ENCODE data around the gene PRF1. TPM values are rescaled to one million over a fixed set of nuclear protein-coding genes. Genes with fewer than 3 reads are reported as not detected.

Gene PRF1
- polyA plus RNA-seq, 1 donor from 2014 or later = 24.3 TPM

- H3K27ac Mint-ChIP-seq = no peak overlapping the region
- peaks cover 0 to 6% (median 4%) of the 10 kb centered on the region in 3 donors for H3K4me1 Mint-ChIP-seq
- no peak overlapping the region for H3K4me3 Mint-ChIP-seq
- no peaks in the 10 kb centered on the region for H3K9me3 Mint-ChIP-seq
- peaks cover 21% of the 10 kb centered on the region for H3K27me3 Mint-ChIP-seq
- no peaks in the 10 kb centered on the region for H3K36me3 Mint-ChIP-seq
Observed at GRCh38 chr10:70592746-70593512, 9.6 kb downstream of the PRF1 start.

DNA sequence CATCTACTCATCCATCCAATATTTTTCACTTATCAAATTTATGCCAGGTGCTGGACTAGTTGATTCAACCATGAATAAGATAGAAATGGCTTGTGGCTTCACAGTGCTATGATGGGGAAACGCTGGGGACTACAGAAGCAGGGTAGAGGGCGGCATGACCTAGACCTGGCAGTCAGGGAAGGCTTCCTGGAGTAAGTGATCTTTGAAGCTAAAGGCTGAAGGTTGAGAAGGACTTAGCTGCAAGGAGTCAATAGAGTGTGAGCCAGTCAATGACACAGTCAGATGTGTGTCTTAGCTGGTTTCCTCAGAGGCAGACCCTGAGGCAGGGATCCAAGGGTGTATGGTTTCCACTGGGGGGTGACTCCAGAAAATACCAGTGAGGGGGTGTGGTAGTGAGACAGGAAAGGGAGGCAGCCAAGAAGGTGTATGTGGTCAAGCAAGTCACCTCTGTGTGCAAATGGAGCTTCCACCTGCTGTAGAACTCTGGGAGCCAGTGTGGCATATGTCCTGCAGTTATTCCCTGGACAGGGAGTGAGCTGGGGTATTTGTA, 10.3 kb downstream of the PRF1 start:
- peaks cover 21% of the 10 kb centered on the region for H3K27me3 Mint-ChIP-seq
- peaks cover 0 to 6% (median 4%) of the 10 kb centered on the region in 3 donors for H3K4me1 Mint-ChIP-seq
- H3K4me3 Mint-ChIP-seq = peak overlapping the region in 1 of 4 donors; percentile 10
- no peak overlapping the region for H3K27ac Mint-ChIP-seq
- no peaks in the 10 kb centered on the region for H3K9me3 Mint-ChIP-seq
- H3K36me3 Mint-ChIP-seq = no peaks in the 10 kb centered on the region

GRCh38 chr10:70590655-70591416, 11.7 kb downstream of the PRF1 start:
- Mint-ChIP-seq H3K36me3 (no peaks in the 10 kb centered on the region), H3K27ac (no peak overlapping the region), H3K4me1 (peaks cover 0 to 6% (median 4%) of the 10 kb centered on the region in 3 donors), H3K27me3 (peaks cover 21% of the 10 kb centered on the region), H3K4me3 (no peak overlapping the region), H3K9me3 (no peaks in the 10 kb centered on the region)

DNA sequence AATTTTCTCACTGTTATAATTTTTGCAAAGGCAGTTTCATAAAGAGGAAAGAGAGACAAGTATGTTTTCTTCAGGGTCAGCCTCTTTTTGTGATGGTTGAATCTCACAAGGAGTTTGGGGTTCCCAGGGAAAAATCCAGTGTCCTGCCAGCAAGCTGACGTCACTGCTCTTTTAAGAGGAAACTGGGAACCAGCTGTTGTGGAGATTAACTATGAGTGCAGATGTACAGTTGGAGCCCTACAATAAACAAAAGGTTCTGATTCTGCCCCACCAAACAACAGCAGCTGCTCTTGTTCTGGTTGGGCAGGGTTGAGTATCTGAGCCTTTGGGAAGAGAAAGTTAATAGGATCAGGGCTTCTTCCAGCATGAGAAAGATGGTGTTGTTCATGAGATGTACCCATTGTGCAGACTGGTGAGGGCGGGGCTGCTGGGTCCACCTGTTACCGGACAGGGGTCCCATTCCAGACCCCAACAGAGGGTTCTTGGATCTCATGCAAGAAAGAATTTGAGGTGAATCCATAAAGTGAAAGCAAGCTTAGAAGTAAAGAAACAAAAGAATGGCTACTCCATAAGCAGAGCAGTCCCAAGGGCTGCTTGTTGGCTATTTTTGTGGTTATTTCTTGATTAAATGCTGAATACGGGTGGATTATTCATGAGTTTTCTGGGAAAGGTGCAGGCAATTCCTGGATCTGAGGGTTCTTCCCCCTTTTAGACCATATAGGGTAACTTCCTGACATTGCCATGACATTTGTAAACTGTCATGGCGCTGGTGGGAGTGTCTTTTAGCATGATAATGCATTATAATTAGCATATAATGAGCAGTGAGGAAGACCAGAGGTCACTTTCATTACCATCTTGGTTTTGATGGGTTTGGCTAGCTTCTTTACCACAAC, 12.5 kb downstream of the PRF1 start:
- H3K4me3 Mint-ChIP-seq = no peak overlapping the region
- H3K4me1 Mint-ChIP-seq = peaks cover 0 to 6% (median 4%) of the 10 kb centered on the region in 3 donors
- peaks cover 21% of the 10 kb centered on the region for H3K27me3 Mint-ChIP-seq
- no peak overlapping the region for H3K27ac Mint-ChIP-seq
- H3K9me3 Mint-ChIP-seq = no peaks in the 10 kb centered on the region
- H3K36me3 Mint-ChIP-seq = no peaks in the 10 kb centered on the region

DNA sequence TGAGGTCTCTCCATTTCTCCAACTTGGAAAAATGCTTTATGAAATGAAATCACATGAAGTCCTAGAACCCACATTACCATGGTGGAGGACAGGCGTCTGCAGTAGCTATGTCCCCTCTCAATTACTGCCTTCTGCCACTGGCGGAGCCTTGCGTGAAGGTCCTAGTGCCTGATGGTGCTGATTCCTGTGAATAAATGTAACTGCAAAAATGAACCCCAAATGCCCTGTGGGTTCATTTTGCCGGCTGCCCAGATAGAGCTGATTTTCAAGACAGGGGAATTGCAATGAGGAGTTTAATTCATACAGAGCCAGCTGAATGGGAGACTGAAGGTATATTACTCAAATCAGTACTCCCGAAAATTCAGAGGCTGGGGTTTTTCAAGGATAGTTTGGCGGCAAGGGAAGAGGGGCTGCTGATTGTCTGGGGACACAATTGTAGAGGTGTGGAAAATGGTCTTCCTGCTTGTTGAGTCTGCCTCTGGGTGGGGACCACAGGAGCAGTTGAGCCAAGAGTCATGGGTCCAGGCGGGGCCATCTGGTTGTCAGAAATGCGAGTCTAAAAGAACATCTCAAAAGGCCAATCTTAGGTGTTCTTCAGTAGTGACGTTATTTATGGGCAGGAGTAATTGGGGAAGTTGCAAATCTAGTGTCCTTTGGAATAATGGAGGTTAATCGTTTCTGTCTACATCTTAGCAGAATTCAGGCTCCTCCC, 13.5 kb downstream of the PRF1 start:
- no peak overlapping the region for H3K27ac Mint-ChIP-seq
- peaks cover 0 to 4% (median 0%) of the 10 kb centered on the region in 3 donors for H3K4me1 Mint-ChIP-seq
- no peaks in the 10 kb centered on the region for H3K9me3 Mint-ChIP-seq
- peaks cover 20% of the 10 kb centered on the region for H3K27me3 Mint-ChIP-seq
- no peak overlapping the region for H3K4me3 Mint-ChIP-seq
- H3K36me3 Mint-ChIP-seq = no peaks in the 10 kb centered on the region

- Mint-ChIP-seq H3K27ac (no peak overlapping the region), H3K4me1 (peaks cover 0 to 4% (median 0%) of the 10 kb centered on the region in 3 donors), H3K4me3 (no peak overlapping the region), H3K9me3 (no peaks in the 10 kb centered on the region), H3K36me3 (no peaks in the 10 kb centered on the region), H3K27me3 (peaks cover 19% of the 10 kb centered on the region)
Observed at GRCh38 chr10:70588255-70588654, 14.3 kb downstream of the PRF1 start.

GRCh38 chr10:70587045-70587658, 15.4 kb downstream of the PRF1 start:
- Mint-ChIP-seq H3K4me1 (peaks cover 0 to 2% (median 0%) of the 10 kb centered on the region in 3 donors), H3K36me3 (no peaks in the 10 kb centered on the region), H3K27ac (peak overlapping the region in 1 of 3 donors; percentile 39), H3K4me3 (no peak overlapping the region), H3K9me3 (no peaks in the 10 kb centered on the region), H3K27me3 (peaks cover 14% of the 10 kb centered on the region)

DNA sequence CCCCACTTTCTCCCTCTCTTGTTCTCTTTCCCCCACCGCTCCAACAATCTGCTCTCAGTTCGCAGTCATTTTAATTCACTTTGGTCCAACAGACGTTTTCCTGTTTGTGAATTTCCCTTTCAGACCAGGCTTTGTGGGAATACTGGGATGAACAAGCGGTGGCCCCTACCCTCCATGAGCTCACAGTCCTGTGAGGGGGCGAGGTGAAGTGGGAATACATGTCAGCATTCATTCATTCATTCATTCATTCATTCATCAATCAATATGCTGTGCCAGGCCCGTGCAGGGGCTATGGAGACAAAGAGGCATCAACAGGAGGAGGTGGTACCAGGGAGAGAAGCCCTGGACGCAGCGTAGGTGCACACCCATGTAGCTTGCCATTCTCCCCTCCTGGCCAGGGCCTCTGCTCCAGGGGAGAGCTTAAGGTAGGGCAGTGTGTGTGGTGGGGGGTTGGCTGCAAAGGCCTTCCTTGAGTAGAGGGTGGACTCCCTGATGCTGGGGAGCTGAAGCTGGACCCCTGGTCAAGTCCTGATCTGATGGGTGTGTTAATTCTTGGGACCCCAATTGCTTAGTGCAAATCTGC, 16.1 kb downstream of the PRF1 start:
- H3K27ac Mint-ChIP-seq = no peak overlapping the region
- H3K9me3 Mint-ChIP-seq = no peaks in the 10 kb centered on the region

GRCh38 chr10:70585578-70586169, 16.9 kb downstream of the PRF1 start:
- H3K4me3 Mint-ChIP-seq = no peak overlapping the region
- no peaks in the 10 kb centered on the region for H3K9me3 Mint-ChIP-seq
- no peaks in the 10 kb centered on the region for H3K36me3 Mint-ChIP-seq
- H3K27ac Mint-ChIP-seq = no peak overlapping the region
- peaks cover 9% of the 10 kb centered on the region for H3K27me3 Mint-ChIP-seq
- H3K4me1 Mint-ChIP-seq = peaks cover 0 to 2% (median 0%) of the 10 kb centered on the region in 3 donors

More for the DNA sequence above, 16.1 kb downstream of the PRF1 start:
- H3K27me3 Mint-ChIP-seq = peaks cover 12% of the 10 kb centered on the region
- H3K4me3 Mint-ChIP-seq = no peak overlapping the region
- H3K4me1 Mint-ChIP-seq = peaks cover 0 to 2% (median 0%) of the 10 kb centered on the region in 3 donors
- no peaks in the 10 kb centered on the region for H3K36me3 Mint-ChIP-seq

GRCh38 chr10:70584909-70585544, 17.5 kb downstream of the PRF1 start:
- Mint-ChIP-seq H3K4me1 (peaks cover under 1 to 3% (median 2%) of the 10 kb centered on the region in 3 donors), H3K27ac (no peak overlapping the region), H3K36me3 (no peaks in the 10 kb centered on the region), H3K9me3 (no peaks in the 10 kb centered on the region), H3K4me3 (no peak overlapping the region), H3K27me3 (peaks cover 9% of the 10 kb centered on the region)

DNA sequence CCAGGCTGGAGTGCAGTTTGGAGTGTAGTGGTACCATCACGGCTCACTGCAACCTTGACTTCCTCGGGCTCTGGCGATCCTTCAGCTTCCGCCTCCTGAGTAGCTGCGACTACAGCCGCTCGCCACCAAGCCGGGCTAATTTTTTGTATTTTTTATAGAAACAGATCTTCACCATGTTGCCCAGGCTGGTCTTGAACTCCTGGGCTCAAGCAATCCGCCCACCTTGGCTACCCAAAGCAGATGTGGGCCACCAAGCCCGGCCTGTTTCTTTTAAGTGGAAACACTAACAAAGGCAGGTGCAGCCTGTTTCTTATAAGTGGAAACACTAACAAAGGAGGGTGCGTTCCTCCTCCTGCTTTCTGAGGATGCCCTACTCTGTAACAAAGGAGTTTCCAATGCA, 18.2 kb downstream of the PRF1 start:
- no peaks in the 10 kb centered on the region for H3K36me3 Mint-ChIP-seq
- H3K27ac Mint-ChIP-seq = no peak overlapping the region
- no peaks in the 10 kb centered on the region for H3K9me3 Mint-ChIP-seq
- H3K4me3 Mint-ChIP-seq = no peak overlapping the region
- H3K4me1 Mint-ChIP-seq = peaks cover 6 to 9% (median 9%) of the 10 kb centered on the region in 3 donors
- H3K27me3 Mint-ChIP-seq = peaks cover 4% of the 10 kb centered on the region

DNA sequence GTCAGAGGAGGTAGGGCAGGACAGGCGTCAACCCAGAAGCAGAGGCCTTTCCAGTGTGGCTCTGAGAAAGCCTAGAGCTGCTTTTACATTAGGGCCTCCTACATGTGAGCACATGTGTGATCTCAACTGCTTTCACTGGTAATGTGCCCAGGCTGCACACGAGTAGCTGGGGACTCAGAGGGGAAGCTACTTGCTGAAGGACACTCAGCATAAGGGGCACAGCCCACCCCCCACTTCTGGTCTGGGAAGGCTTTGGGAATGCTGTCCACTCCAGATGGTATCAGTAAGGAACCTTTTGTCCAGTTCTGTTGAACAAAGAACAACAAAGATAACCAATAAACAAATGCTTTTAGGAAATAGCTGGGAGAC, 18.9 kb downstream of the PRF1 start:
- Mint-ChIP-seq H3K36me3 (no peaks in the 10 kb centered on the region), H3K27me3 (no peaks in the 10 kb centered on the region), H3K4me3 (no peak overlapping the region), H3K27ac (no peak overlapping the region), H3K9me3 (no peaks in the 10 kb centered on the region), H3K4me1 (peaks cover 12 to 16% (median 13%) of the 10 kb centered on the region in 3 donors)
